GM21360 (cell line): ENCODE data around the gene OTOGL.
"Not testable (repeated sequence)": the region's sequence is repeated elsewhere in the genome, so short reads cannot be mapped to it uniquely, and the experiment has no call there.

ENCODE experiments used
- ATAC-seq: cut with Tn5 transposase; IDR thresholded peaks from one replicate; pipeline ENCODE4 v1.9.1; 2021; ENCODE audit warnings: mild to moderate bottlenecking, moderate library complexity; ENCODE audit not compliant: unreplicated experiment

OTOGL gene

GRCh38 chr12:80099259-80099658 lies at the start of gene OTOGL:
OTOGL (plus strand) TSS chr12:80099537; CDS start chr12:80209432, 109,895 bp downstream.
- ATAC-seq: no peak

GRCh38 chr12:80050236-80050635 lies 49.1 kb upstream of the OTOGL start:
- ATAC-seq: no peak

GRCh38 chr12:80053051-80053790 lies 46.1 kb upstream of the OTOGL start:
- no peak for ATAC-seq

GRCh38 chr12:80056232-80056631 lies 43.1 kb upstream of the OTOGL start:
- no peak for ATAC-seq

- ATAC-seq: no peak
Measured at GRCh38 chr12:80056845-80057244, 42.5 kb upstream of the OTOGL start.

GRCh38 chr12:80058586-80058985 lies 40.8 kb upstream of the OTOGL start:
- no peak for ATAC-seq

- no peak for ATAC-seq
Measured at GRCh38 chr12:80059102-80059501, 40.2 kb upstream of the OTOGL start.

- no peak for ATAC-seq
Measured at GRCh38 chr12:80059875-80060274, 39.5 kb upstream of the OTOGL start.

- ATAC-seq: no peak
Measured at GRCh38 chr12:80064269-80064668, 35.1 kb upstream of the OTOGL start.

GRCh38 chr12:80064951-80065350 lies 34.4 kb upstream of the OTOGL start:
- no peak for ATAC-seq

- no peak for ATAC-seq
Measured at GRCh38 chr12:80068173-80068572, 31.2 kb upstream of the OTOGL start.

- not testable (repeated sequence) for ATAC-seq
Measured at GRCh38 chr12:80083892-80084614, 15.3 kb upstream of the OTOGL start.

GRCh38 chr12:80086025-80086424 lies 13.3 kb upstream of the OTOGL start:
- ATAC-seq: no peak

GRCh38 chr12:80087486-80088213 lies 11.7 kb upstream of the OTOGL start:
- ATAC-seq: no peak

- no peak for ATAC-seq
Measured at GRCh38 chr12:80100591-80100990, 1.3 kb downstream of the OTOGL start.

- no peak for ATAC-seq
Measured at GRCh38 chr12:80101126-80101525, 1.8 kb downstream of the OTOGL start.

GRCh38 chr12:80107221-80107620 lies 7.9 kb downstream of the OTOGL start:
- no peak for ATAC-seq

GRCh38 chr12:80116735-80117134 lies 17.4 kb downstream of the OTOGL start:
- ATAC-seq: no peak

GRCh38 chr12:80118565-80119324 lies 19.4 kb downstream of the OTOGL start:
- no peak for ATAC-seq

- no peak for ATAC-seq
Measured at GRCh38 chr12:80120994-80121393, 21.7 kb downstream of the OTOGL start.

GRCh38 chr12:80121661-80122060 lies 22.3 kb downstream of the OTOGL start:
- ATAC-seq: no peak
